GM18498 (cell line): ENCODE data around the gene CYSTM1.

Experiments used
- ATAC-seq: cut with Tn5 transposase; IDR thresholded peaks from one replicate; pipeline ENCODE4 v1.9.1; 2021; ENCODE audit warnings: mild to moderate bottlenecking, moderate library complexity; ENCODE audit not compliant: unreplicated experiment

The CYSTM1 gene

DNA sequence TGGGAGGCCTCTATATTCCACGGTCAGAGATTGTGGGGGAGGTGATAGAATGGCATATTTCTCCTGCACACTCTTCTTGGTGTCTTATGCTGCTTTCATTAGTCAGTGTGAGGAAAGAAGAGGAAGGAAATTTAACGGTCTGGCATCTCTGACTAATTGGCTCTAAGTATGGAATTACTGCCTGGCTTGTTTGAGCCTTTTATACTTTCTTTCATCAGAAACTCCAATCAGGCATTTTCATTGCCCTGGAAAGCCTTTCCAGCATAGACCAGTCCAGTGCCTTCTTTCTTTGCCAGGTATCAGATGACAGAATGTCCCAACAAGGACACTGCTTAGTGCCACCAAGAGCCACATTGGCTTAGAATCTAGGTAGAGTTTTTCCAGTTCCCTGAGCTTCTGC is 30.2 kb downstream of the CYSTM1 start:
- no peak for ATAC-seq

DNA sequence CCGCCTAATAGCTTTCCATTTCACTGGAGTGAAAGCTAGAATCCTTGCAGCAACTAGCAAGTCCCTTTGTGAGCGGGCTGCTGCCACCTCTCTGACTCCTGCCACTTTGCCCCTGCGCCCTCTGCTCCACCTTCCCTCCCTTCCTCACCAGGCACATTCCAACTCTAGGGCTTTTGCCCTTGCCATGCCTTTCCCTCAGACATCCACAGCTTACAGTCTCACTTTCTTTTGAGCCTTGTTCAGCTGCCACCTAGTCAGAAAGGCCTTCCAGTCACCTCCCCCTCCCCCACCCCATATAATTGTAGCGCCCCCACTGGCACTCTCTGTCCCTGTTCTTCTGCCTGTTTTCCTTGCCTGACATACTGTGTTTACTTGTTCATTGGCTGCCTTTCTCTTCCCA is 31.0 kb downstream of the CYSTM1 start:
- ATAC-seq: no peak

DNA sequence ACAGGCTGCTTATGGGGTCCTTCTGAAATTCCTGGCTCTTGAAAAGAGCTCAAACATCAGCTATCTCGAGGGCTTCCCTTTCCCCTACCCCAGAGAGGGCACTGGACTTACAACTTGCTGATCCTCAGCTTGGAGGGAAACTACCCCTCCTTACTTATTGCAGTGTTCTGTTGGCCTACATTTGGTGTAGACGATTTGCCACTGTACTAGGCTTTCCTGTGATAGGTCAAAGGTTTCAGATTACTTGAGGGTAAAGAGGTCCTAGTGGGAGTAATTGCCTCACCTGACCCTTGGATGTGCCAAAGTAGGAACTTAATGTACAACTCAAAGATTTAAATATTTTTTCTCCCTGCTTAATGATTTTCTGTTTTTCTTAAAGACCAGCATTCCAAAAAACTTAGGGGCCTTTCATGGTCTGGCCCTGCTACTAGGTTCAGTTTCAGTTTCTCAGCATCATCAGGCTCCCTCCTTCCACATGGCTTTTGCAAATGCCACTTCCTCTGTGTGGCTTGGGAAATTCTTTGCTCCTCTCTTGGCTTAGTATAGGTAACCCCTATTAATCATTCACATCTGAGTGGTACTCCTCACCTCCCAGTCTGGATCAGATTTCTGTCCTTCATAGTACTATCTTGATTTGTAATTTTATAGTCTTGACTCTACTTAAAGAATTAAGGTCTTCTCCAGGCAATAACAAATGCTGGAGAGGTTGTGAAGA is 32.4 kb downstream of the CYSTM1 start:
- ATAC-seq: peak; percentile 65

DNA sequence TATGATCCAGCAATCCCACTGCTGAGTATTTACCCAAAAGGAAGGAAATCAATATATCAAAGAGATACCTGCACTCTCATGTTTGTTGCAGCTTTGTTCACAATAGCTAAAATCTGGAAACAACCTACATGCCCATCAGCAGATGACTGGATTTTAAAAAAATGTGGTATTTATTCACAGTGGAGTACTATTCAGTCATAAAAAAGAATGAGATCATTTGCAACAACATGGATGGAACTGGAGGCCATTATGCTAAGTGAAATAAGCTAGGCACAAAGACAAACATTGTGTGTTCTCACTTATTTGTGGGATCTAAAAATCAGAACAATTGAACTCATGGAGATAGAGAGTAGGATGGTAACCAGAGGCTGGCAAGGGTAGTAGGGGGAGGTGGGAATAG is 33.1 kb downstream of the CYSTM1 start:
- no peak for ATAC-seq

DNA sequence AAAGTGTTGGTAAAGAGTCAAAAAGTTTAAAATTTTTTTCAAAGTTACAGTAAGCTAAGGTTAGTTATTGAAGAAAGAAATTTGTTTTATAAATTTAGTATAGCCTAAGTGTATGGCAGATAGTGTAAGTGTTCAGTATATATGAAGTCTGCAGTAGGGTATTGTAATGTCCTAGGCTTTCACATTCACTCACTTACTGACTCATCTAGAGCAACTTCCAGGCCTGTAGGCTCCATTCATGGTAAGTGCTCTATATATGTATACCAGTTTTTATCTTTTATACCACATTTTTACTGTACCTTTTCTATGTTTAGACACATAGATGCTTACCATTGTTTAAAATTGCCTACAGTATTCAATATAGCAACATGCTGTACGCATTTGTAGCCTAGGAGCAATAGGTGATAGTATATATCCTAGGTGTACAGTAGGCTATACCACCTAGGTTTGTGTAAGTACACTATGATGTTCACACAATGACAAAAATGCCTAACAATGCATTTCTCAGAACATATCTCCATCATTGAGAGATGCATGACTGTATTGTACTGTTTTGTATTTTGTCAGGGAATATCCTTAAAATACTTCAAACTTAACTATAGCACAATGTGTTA is 38.5 kb downstream of the CYSTM1 start:
- ATAC-seq: peak; percentile 54

DNA sequence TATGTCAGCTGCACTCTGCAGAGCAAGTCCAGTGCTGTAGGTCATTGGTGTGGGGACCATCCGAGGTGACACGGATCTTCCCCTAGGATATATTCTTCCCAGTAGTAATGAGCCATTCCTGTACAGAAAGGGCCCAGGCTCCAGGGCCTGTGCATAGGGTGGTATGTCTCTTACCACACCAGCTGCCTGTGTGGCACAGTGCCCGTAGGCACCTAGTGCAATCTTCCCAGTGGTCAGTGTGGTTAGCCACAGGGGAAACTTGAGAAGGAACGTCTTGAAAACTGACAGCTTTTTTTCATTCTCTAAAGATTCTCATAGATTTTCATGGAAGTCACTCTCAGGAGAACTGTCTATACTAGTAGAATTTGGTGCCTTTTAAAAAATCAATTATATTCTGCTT is 39.8 kb downstream of the CYSTM1 start:
- no peak for ATAC-seq

DNA sequence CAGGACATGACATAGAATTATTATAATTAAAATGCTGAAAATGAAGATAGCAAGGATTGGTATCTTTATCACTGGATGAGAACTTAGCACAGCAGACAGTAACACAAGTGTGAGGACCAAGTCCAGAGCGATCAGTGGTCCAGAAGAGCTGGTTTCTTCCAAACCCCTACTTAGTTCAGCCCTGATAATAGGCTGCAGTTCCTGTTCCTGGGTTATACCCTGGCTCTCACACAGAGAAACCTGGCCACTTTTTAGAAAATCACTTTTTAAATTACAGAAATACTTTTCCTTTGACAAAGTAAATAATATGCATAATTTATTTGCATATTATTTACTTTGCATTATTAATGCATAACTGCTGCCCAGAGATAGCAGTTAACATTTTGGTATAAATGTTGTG is 40.3 kb downstream of the CYSTM1 start:
- no peak for ATAC-seq

DNA sequence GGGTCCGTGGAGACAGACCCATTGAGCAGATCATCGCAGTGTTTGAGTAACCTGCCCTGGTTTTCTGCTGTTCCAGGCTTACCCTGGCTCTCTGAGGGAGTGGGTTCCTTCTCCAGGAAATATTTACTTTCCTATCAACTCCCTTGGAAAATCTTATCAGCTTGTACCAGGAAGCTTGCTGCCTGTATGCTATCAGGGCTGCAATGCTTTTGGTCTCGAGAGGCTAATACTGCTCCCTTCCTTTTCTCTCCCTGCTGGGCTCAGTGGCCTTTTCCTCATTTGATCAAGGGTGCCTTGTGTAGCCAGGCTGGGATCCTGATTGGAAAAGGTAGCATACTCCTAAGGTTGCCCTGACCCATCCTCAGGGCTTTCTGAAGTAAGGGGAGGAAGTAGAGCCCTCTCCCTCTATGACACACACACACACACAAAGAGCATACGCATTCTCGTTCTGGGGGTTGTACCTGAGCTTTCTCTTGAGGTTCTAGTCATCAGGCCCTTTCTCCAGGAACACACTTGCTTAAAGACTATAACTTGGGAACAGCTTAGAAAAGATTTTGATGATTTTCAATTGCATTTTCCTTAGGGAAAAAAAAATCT is 41.6 kb downstream of the CYSTM1 start:
- ATAC-seq: no peak

DNA sequence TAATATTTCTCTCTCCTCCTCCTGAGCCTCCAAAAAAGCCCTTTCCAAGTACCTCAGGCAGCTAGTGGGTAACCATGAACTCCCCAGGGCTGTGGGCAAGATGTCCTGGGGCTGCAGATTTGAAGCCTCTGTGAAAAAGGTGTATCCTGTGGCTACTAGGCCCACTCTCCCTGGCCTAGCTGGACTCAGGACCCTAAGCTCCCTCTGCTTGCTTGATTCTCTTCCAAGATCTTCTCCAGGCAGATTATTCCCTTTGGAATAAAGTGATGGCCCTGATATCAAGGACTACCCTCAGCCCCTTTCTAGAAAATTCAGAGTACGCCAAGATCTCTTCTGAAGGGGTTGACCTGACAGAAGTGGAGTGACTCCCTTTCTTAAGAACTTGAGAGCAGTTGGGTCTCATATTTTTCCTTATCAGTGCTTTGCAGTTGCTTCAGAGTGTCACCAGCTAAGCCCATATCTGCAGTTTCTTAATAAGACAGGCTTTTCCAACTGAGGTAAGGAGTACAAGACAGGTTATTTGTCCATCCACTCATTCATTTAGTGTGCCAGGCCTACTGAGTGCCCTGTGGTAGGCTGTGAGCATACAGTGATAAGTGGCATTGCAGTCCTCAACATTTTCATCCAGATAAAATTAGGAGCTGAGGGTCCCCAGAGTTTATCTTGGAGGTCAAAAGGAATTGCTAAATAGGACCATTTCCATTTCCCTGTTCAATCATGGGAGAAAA is 42.5 kb downstream of the CYSTM1 start:
- ATAC-seq: no peak

DNA sequence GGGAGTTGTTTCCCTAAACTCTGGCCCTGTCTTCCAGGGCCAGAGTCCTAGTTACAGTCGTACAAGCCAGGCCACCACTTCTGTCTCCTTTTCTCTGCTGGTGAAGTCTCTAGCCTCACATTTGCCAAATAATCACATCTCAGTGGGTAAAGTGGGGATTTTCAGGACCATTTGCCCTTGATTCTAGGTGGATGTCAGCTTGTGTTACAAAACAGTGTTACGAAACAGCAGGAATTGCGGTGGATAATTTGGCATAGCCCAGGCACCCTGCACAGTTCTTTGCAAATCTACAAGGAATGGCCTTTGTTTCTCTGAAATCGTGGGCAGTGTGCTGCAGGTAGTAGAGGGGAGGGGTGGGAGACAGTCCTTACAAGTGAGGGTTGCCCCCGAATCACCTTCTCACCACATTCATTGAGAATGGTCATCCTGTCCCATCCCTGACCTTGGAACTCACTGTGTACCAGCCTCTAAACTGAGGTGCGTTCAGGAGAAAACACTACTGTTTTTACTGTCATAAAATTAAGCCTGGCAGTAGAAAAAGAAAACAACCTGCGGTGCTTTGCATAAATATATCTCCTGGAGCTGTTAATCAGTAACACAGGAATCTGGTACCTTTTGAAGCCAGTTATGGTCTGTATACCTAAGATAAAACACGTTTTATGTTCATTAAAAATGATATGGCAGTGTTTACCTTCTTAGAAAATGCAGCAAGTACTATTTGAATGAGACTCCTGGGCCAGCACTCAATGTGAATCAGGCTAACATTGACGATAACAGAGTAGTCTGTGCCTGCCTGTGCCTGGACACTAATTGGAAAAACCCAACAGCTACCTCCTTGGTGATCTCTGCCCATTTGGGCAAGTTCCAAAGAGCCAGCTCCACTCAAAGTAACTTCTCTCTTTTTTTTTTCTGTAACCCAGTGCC is 44.3 kb downstream of the CYSTM1 start:
- ATAC-seq: peak; percentile 30

DNA sequence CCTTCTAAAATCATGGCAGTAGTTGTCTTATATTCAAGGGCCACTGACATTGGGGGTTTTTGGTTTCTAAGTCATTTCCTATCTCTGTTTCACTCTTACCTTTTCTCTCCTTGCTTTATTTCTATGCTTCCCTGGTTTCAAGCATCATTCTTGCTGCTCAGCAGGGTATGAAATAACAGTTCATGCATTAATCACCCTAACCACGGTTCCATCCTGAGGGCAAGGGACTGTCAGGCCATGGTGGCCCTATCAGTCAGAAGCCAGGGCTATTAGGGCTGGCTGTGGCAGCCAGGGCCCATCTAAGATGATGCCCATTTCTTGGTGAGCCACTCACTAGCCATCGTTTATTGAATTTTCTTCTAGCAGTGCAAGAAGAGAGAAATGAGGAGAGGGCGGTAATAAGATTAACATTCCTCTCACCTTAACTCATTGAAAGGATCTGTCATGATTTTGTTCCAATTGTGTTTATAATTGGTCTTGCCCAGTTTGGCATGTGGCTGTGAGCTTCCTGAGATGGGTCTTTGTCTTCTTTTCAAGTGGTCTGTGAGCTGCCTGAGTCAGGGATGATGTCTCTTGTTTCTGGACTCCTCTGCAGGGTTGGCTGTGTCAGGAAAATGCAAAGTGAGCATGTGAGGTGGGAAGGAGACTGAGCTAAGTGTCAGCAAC is 45.2 kb downstream of the CYSTM1 start:
- peak; percentile 53 for ATAC-seq

DNA sequence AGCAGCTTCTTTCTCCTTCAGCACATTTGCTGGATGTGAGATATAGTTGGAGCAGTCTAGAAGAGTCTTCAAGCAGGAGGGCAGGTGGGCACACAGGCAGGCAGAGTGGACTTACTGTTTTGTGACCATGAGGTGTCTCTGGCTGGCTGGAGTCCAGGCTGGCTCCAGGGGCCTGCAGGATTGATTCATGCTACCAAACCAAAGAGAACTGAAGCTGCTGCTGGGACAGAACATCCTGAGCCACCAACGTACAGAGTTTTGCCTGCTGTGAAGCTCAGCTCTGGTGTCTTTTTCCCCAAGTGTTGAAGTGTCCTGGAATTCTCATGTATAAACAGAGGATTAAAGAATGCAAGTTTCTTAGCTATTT is 45.7 kb downstream of the CYSTM1 start:
- ATAC-seq: no peak

DNA sequence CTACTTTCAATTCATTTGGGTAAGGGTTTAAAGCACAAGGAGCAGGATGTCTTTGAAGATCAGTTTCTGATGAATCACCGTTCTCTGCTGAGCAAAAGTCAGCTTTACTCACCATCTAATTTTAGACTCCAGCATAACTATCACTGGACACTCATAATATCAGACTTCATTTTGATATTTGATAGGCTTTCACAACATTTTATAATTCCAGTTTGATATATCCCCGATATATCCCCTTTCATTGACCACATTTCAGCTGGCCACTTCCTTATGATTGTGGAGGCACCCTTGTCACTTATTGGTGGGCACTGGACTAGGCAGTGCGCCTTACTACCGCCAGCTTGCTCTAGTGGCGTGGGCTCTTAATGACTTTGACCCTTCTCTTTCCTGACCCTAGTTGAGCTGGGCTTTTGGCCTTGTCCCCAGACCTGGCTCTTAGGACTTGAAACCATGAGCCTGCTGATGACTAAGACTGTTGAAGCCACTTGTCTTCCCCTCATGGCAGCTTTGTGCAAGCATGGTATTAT is 46.8 kb downstream of the CYSTM1 start:
- no peak for ATAC-seq

DNA sequence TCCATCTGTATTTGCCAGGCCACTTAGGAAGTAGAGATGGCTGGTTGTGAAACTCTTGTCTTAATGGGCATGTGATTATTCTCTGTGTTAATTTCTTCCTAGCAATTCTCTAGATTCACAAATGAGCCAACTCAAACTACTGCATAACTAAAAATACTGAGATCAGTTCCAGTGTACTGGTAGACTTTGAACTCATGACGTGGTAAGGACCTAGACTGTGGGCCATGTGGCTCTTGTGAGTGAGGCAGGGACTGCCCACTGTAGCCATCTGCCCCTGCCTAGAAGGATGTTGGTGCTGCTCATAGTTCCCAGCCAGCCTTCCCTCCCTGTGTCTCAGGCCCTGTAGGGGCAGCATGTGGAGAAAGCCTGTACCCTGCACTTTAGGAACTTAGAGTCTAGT is 47.4 kb downstream of the CYSTM1 start:
- ATAC-seq: no peak

DNA sequence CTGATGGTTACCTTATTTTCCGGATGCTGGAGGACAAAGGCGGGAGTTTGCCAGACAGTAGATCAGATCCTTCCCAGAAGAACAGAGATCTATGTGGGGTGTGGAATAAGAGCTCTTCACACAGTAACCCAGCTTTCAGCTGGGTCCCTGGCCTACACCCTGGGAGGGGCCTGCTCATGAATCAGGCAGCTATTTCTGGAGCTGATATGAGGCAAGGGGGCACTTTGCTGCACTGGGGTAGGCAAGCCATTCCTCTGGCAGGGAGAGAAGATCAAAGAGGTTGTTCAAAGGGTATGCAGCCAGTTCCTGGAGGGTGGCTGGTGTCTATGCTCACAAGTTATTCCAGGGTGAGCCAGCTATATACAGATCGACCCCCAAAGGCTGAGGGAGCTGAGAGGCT is 48.6 kb downstream of the CYSTM1 start:
- no peak for ATAC-seq

DNA sequence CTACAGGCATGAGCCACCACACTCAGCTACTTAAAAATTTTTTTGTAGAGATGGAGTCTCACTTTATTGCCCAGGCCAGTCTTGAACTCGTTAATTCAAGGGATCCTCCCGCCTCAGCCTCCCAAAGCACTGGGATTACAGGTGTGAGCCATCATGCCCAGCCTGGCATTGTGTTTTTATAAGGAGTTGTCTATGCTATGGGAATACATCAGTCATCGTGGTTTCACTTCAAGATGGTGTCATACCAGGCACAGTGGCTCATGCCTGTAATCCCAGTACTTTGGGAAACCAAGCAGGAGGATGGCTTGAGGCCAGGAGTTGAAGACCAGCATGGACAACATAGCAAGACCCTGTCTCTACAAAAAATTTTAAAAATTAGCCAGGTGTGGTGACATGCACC is 49.7 kb downstream of the CYSTM1 start:
- ATAC-seq: no peak

DNA sequence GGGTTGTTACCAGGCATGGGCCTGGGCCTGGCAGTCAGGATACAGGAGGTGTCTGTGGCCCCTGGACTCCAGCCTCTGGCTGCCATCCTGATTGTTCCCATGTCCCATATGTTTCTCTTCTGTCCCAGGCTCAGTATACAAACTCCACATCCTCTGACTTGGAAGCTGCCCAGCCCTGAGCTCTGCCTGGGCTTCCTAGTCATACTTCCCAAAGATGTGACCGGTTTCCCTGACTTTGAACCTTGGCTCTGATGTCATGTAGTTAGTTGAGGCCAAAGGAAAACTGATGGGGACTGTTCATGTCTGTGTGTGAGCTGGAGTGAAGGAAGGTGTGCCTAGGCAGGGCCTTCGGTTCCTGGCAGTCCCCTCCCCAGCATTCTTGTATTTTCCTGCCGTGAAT is 50.4 kb downstream of the CYSTM1 start:
- no peak for ATAC-seq

DNA sequence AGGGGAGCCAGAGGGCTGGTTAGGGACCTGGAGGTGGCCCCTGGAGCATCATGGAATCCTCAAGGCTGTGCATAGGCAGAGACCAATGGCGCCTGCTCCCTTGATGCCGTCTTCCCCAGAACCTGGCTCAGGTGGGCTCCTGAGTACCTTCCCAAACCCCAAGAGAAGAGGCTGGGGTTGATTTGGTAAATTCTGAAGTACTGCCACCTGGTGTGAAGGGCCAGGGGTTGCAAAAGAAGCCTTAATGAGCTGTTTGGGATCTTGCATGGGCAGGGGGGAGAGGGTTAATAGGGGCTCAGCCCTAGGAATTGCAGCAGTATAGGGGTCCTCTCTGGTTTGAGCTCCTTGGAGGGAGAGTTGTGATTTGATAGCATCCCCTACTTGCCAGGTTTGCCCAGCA is 52.1 kb downstream of the CYSTM1 start:
- ATAC-seq: no peak

DNA sequence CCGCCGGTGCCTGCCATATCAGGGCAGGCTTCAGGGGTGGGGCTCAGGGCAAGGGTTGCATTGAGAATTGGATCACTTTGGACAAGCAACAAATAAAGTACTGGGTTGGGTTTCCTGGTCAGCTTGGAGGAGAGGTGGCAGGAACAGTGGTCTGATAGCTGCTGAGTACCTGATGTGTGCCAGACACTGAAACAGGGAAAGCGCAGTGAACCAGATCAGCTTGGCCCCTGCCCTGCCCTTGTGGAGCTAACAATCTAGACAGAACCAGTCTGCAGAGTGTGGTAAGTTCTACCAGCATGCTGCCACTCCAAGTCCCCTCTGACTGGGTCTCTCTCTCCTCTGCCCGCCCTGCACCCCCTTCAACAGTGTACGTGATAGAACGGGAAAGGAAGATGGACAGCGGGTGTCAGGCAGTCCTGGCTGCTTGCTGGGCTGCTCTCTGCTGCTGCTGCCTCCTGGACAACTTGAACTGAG is 53.4 kb downstream of the CYSTM1 start:
- ATAC-seq: no peak

DNA sequence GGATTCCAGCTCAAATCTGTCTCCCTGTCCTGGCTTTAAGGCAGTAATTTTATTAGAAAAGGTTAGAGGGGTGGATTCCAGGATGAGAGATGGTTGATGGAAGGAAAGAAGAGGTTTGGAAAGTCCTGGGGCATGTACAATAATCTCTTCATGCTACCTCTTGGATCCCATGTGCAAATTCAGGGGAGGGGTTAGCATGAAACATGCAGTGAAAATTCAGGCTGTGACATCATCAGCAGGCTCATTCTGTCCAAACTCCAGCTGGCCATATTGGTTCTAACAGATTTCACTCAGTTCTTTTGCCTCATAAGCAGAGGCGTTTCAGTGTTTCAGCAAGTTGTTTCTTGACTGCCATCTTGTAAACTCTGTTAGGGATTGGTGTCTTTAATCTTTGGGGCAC is 55.4 kb downstream of the CYSTM1 start:
- ATAC-seq: no peak
